ENCODE results near the gene KIF1B.

Gene KIF1B

DNA sequence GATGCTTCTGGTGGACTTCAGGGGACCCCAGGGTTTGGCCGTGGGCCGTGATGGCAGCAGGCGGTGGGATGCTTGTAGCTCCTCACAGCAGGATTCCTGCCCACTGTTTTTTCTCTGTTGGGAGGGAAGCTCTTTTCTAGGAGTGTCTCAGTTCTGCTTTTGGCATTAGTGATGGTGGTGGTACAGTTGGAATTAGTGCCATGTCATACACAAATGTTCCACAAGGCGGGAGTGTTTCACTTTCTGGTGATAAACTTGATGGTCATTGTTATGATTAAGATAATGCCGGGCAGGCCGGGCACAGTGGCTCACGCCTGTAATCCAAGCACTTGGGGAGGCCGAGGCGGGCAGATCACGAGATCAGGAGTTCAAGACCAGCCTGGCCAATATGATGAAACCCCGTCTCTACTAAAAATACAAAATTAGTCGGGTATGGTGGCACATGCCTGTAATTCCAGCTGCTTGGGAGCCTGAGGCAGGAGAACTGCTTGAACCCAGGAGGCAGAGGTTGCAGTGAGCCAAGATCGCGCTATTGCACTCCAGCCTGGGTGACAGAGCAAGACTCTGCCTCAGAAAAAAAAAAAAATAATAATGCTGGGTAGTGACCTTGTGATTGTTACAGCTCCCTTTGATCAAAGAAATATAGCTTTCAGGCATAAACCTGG lies 167.1 kb downstream of the KIF1B start (continued):
- 0 out of 2 replicates have a peak, but pooled peaks have one; percentile 23 for TF ChIP-seq ZNF792 (tag by site-specific recombination; IDR thresholded peaks at IDR 0.05)
- peak; percentile 60; the same call in 1 of the 2 replicates for TF ChIP-seq ZNF660 (tag by site-specific recombination; IDR thresholded peaks at IDR 0.05)

GRCh38 chr1:10378081-10378841 lies 167.9 kb downstream of the KIF1B start:
- H3K36me3 ChIP-seq (ENCODE audit: control insufficient read depth in 2 of 2, insufficient read depth in 1 of 2, low read length in 2 of 2): peaks cover 12 to 54% of the 10 kb centered on the region in 2 experiments

DNA sequence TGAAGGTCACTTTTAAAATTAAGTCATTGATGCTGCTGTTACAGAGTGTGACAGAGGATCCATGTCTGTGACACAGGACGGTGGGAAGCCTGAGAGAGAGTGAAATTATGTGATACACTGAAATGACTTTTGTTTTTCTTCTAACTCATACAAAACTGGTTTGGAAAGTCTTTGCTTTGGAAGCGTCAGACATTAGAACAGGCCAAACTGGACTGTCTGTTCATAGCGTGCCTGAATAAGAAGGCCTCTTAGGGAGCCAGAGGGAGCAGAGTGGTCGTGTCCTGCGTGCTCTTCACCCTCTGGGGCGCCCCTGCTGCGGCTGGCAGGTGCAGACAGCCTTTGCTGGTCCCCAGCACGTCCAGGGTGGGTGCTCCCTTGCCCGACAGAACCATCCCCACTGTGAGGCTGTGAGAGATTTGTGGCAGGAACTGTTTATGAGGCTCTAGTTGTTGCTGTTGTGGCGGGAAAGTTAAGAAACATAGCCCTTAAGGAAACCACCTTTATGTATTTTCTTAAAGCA lies 168.8 kb downstream of the KIF1B start:
- POLR2A ChIA-PET: no interaction called here
- H3K36me3 ChIP-seq (ENCODE audit: control insufficient read depth in 2 of 2, insufficient read depth in 1 of 2, low read length in 2 of 2): peaks cover 10 to 50% of the 10 kb centered on the region in 2 experiments
- no peaks in the 10 kb centered on the region for H3K9me3 ChIP-seq (ENCODE audit: control insufficient read depth, insufficient read depth, low read depth, low read length)
- CTCF ChIA-PET: interaction anchor here (1.1 kb wide), 1 partner anchor 115 kb away, joined by 3 read pairs; no protein-coding TSS in a partner anchor
- no peak overlapping the region for H3K27ac ChIP-seq (ENCODE audit: extremely low read depth, low read depth, low read length)
- no peak overlapping the region for H3K4me3 ChIP-seq (ENCODE audit: low read depth, low read length)
- no peaks in the 10 kb centered on the region for H3K4me1 ChIP-seq (ENCODE audit: control insufficient read depth, insufficient read depth, low read length)
- TF ChIP-seq WT1 (tag by site-specific recombination; IDR thresholded peaks at IDR 0.05) (no peak), ZNF510 (tag by site-specific recombination; IDR thresholded peaks at IDR 0.05; ENCODE audit: insufficient replicate concordance) (no peak), ZNF677 (tag by site-specific recombination; IDR thresholded peaks at IDR 0.05) (no peak), ZNF473 (tag by site-specific recombination; IDR thresholded peaks at IDR 0.05) (no peak), ZBTB21 (tag by site-specific recombination; IDR thresholded peaks at IDR 0.05) (no peak), GLIS2 (tag by site-specific recombination; IDR thresholded peaks at IDR 0.05) (no peak), ZSCAN4 (tag by site-specific recombination; IDR thresholded peaks at IDR 0.05) (no peak), ZNF777 (tag by site-specific recombination; IDR thresholded peaks at IDR 0.05; ENCODE audit: borderline replicate concordance) (no peak), KLF10 (tag by site-specific recombination; IDR thresholded peaks at IDR 0.05) (no peak), ZNF280D (tag by site-specific recombination; IDR thresholded peaks at IDR 0.05) (no peak), MEIS1 (CRISPR knock-in tag; IDR thresholded peaks at IDR 0.05; ENCODE audit: borderline replicate concordance) (no peak), ZNF449 (tag by site-specific recombination; IDR thresholded peaks at IDR 0.05) (no peak), ZXDB (tag by site-specific recombination; IDR thresholded peaks at IDR 0.05) (no peak)

More at GRCh38 chr1:10378081-10378841, 167.9 kb downstream of the KIF1B start:
- POLR2A ChIA-PET: interaction anchor here (0.6 to 2.1 kb wide), 2 partner anchors 21 to 126 kb away, joined by 4 to 6 read pairs; partner anchors contain the start of gene PGD
- Histone ChIP-seq H3K4me3 (ENCODE audit: low read depth, low read length) (no peak overlapping the region), H3K4me1 (ENCODE audit: control insufficient read depth, insufficient read depth, low read length) (no peaks in the 10 kb centered on the region), H3K9me3 (ENCODE audit: control insufficient read depth, insufficient read depth, low read depth, low read length) (no peaks in the 10 kb centered on the region), H3K27ac (ENCODE audit: extremely low read depth, low read depth, low read length) (no peak overlapping the region)
- no peak for TF ChIP-seq SP2 (tag by site-specific recombination; IDR thresholded peaks at IDR 0.05)
- TF ChIP-seq ZNF449 (tag by site-specific recombination; IDR thresholded peaks at IDR 0.05): peak; percentile 65; the same call in 1 of the 2 replicates
- TF ChIP-seq, protein P1, sequence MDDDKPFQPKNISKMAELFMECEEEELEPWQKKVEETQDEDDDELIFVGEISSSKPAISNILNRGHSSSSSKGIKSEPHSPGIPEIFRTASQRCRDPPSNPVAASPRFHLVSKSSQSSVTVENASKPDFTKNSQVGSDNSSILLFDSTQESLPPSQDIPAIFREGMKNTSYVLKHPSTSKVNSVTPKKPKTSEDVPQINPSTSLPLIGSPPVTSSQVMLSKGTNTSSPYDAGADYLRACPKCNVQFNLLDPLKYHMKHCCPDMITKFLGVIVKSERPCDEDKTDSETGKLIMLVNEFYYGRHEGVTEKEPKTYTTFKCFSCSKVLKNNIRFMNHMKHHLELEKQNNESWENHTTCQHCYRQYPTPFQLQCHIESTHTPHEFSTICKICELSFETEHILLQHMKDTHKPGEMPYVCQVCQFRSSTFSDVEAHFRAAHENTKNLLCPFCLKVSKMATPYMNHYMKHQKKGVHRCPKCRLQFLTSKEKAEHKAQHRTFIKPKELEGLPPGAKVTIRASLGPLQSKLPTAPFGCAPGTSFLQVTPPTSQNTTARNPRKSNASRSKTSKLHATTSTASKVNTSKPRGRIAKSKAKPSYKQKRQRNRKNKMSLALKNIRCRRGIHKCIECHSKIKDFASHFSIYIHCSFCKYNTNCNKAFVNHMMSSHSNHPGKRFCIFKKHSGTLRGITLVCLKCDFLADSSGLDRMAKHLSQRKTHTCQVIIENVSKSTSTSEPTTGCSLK (tag by site-specific recombination; IDR thresholded peaks at IDR 0.05): no peak
- no peak for TF ChIP-seq ZNF529 (tag by site-specific recombination; IDR thresholded peaks at IDR 0.05; ENCODE audit: insufficient replicate concordance)
- CTCF ChIA-PET: interaction anchor here (0.6 to 1.9 kb wide), 11 partner anchors 10 to 594 kb away, joined by 3 to 14 read pairs (median 6); partner anchors contain the start of gene CENPS
